Measurements from ENCODE around the gene HTR2B. TPM values are rescaled to one million over a fixed set of nuclear protein-coding genes. Genes with fewer than 3 reads are reported as not detected.

HTR2B gene
- total and polyA plus RNA-seq, 2 of the 13 experiments (the other 11 are each of a cell fraction or from before 2014, with no cell fraction given): 0.08 TPM; not detected in 1

DNA sequence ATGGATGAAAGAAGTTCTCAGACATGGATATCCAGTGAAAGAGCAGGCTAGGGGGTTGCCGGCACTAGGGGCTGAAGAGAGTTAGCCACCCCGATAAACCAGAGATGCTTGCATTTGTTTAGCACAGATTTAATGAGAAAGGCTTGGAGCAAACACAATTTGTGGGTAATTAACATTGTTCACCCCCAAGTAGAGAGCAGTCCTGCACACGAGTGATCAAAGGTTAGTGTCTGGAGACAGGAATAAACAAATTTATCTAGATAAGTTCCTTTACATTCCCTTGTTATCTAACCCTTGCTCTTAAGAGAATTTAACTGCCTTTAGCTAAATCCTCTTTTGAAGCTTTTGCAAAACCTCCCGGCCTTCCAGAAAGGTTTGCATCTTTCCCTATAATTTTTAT is 23.9 kb downstream of the HTR2B start (continued):
- TF ChIP-seq TBX2 (CRISPR knock-in tag; IDR thresholded peaks at IDR 0.05; ENCODE audit: borderline replicate concordance) (peak; percentile 25; the same call in 1 of the 2 replicates), FOXP1 (IDR thresholded peaks at IDR 0.05) (no peak), FOXP1 (CRISPR knock-in tag; IDR thresholded peaks at IDR 0.05) (peak; percentile 53; the same call in 1 of the 2 replicates), SOX6 (IDR thresholded peaks at IDR 0.05) (no peak), SOX6 (CRISPR knock-in tag; IDR thresholded peaks at IDR 0.05) (peak; percentile 45; the same call in 1 of the 2 replicates), CREM (IDR thresholded peaks at IDR 0.05) (no peak), CREM (CRISPR knock-in tag; IDR thresholded peaks at IDR 0.05) (no peak), ISL2 (CRISPR knock-in tag; IDR thresholded peaks at IDR 0.05) (peak; percentile 42; the same call in 1 of the 2 replicates), ZNF7 (CRISPR knock-in tag; IDR thresholded peaks at IDR 0.05) (no peak), TCF7L2 (IDR thresholded peaks at IDR 0.05; ENCODE audit: low read depth, low read length) (no peak), ZNF460 (CRISPR knock-in tag; IDR thresholded peaks at IDR 0.05; ENCODE audit: borderline replicate concordance) (no peak), ARNTL (CRISPR knock-in tag; IDR thresholded peaks at IDR 0.05) (no peak)
- TF ChIP-seq, protein P1, sequence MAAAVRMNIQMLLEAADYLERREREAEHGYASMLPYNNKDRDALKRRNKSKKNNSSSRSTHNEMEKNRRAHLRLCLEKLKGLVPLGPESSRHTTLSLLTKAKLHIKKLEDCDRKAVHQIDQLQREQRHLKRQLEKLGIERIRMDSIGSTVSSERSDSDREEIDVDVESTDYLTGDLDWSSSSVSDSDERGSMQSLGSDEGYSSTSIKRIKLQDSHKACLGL (CRISPR knock-in tag; IDR thresholded peaks at IDR 0.05): no peak
- TF ChIP-seq, protein P2, sequence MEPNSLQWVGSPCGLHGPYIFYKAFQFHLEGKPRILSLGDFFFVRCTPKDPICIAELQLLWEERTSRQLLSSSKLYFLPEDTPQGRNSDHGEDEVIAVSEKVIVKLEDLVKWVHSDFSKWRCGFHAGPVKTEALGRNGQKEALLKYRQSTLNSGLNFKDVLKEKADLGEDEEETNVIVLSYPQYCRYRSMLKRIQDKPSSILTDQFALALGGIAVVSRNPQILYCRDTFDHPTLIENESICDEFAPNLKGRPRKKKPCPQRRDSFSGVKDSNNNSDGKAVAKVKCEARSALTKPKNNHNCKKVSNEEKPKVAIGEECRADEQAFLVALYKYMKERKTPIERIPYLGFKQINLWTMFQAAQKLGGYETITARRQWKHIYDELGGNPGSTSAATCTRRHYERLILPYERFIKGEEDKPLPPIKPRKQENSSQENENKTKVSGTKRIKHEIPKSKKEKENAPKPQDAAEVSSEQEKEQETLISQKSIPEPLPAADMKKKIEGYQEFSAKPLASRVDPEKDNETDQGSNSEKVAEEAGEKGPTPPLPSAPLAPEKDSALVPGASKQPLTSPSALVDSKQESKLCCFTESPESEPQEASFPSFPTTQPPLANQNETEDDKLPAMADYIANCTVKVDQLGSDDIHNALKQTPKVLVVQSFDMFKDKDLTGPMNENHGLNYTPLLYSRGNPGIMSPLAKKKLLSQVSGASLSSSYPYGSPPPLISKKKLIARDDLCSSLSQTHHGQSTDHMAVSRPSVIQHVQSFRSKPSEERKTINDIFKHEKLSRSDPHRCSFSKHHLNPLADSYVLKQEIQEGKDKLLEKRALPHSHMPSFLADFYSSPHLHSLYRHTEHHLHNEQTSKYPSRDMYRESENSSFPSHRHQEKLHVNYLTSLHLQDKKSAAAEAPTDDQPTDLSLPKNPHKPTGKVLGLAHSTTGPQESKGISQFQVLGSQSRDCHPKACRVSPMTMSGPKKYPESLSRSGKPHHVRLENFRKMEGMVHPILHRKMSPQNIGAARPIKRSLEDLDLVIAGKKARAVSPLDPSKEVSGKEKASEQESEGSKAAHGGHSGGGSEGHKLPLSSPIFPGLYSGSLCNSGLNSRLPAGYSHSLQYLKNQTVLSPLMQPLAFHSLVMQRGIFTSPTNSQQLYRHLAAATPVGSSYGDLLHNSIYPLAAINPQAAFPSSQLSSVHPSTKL (CRISPR knock-in tag; IDR thresholded peaks at IDR 0.05): 0 out of 2 replicates have a peak, but pooled peaks have one; percentile 29
- TF ChIP-seq, protein P3, sequence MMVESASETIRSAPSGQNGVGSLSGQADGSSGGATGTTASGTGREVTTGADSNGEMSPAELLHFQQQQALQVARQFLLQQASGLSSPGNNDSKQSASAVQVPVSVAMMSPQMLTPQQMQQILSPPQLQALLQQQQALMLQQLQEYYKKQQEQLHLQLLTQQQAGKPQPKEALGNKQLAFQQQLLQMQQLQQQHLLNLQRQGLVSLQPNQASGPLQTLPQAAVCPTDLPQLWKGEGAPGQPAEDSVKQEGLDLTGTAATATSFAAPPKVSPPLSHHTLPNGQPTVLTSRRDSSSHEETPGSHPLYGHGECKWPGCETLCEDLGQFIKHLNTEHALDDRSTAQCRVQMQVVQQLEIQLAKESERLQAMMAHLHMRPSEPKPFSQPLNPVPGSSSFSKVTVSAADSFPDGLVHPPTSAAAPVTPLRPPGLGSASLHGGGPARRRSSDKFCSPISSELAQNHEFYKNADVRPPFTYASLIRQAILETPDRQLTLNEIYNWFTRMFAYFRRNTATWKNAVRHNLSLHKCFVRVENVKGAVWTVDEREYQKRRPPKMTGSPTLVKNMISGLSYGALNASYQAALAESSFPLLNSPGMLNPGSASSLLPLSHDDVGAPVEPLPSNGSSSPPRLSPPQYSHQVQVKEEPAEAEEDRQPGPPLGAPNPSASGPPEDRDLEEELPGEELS (CRISPR knock-in tag; IDR thresholded peaks at IDR 0.05): peak; percentile 63
- TF ChIP-seq, protein P4, sequence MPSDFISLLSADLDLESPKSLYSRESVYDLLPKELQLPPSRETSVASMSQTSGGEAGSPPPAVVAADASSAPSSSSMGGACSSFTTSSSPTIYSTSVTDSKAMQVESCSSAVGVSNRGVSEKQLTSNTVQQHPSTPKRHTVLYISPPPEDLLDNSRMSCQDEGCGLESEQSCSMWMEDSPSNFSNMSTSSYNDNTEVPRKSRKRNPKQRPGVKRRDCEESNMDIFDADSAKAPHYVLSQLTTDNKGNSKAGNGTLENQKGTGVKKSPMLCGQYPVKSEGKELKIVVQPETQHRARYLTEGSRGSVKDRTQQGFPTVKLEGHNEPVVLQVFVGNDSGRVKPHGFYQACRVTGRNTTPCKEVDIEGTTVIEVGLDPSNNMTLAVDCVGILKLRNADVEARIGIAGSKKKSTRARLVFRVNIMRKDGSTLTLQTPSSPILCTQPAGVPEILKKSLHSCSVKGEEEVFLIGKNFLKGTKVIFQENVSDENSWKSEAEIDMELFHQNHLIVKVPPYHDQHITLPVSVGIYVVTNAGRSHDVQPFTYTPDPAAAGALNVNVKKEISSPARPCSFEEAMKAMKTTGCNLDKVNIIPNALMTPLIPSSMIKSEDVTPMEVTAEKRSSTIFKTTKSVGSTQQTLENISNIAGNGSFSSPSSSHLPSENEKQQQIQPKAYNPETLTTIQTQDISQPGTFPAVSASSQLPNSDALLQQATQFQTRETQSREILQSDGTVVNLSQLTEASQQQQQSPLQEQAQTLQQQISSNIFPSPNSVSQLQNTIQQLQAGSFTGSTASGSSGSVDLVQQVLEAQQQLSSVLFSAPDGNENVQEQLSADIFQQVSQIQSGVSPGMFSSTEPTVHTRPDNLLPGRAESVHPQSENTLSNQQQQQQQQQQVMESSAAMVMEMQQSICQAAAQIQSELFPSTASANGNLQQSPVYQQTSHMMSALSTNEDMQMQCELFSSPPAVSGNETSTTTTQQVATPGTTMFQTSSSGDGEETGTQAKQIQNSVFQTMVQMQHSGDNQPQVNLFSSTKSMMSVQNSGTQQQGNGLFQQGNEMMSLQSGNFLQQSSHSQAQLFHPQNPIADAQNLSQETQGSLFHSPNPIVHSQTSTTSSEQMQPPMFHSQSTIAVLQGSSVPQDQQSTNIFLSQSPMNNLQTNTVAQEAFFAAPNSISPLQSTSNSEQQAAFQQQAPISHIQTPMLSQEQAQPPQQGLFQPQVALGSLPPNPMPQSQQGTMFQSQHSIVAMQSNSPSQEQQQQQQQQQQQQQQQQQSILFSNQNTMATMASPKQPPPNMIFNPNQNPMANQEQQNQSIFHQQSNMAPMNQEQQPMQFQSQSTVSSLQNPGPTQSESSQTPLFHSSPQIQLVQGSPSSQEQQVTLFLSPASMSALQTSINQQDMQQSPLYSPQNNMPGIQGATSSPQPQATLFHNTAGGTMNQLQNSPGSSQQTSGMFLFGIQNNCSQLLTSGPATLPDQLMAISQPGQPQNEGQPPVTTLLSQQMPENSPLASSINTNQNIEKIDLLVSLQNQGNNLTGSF (CRISPR knock-in tag; IDR thresholded peaks at IDR 0.05): no peak
- TF ChIP-seq, protein P5, sequence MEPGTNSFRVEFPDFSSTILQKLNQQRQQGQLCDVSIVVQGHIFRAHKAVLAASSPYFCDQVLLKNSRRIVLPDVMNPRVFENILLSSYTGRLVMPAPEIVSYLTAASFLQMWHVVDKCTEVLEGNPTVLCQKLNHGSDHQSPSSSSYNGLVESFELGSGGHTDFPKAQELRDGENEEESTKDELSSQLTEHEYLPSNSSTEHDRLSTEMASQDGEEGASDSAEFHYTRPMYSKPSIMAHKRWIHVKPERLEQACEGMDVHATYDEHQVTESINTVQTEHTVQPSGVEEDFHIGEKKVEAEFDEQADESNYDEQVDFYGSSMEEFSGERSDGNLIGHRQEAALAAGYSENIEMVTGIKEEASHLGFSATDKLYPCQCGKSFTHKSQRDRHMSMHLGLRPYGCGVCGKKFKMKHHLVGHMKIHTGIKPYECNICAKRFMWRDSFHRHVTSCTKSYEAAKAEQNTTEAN (CRISPR knock-in tag; conservative IDR thresholded peaks at IDR 0.05): no peak

All from HepG2 (cell line).